NCI-H510A treated with DMSO at 0.1 percent for 48 hours (cell line): ENCODE data around the gene C1QTNF5.

Source experiments
- DNase-seq: peaks from one replicate; lab custom pipeline; 2025; lab: John Stamatoyannopoulos, UW

The C1QTNF5 gene

DNA sequence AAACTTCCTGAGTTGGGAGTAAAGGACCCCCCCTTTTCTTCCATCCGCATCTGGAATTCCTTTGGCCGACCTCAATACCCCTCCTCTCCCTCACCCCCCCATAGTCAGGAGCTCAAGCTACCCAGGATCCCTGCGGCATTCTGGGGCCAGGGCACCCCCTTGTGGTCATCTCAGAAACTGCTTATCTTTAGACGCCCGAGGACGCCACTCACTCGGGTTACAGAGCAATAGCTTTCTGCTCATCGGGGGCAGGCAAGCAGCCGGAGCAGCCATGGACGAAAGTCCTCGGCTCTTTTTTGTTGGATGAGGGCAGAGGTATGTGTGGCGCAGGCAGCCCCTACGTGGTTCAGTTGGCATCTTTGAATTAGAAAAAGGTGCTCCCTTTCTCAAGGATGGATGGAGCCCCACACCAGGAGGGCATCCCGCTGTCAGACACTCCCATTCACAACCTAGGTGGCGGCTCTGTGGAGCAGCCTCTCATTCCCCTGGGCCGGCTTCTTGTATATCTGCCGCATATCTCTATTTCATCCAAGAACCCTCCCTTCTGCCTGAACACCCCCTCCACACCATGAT is 2.3 kb downstream of the C1QTNF5 start:
- DNase-seq = peak; percentile 64

DNA sequence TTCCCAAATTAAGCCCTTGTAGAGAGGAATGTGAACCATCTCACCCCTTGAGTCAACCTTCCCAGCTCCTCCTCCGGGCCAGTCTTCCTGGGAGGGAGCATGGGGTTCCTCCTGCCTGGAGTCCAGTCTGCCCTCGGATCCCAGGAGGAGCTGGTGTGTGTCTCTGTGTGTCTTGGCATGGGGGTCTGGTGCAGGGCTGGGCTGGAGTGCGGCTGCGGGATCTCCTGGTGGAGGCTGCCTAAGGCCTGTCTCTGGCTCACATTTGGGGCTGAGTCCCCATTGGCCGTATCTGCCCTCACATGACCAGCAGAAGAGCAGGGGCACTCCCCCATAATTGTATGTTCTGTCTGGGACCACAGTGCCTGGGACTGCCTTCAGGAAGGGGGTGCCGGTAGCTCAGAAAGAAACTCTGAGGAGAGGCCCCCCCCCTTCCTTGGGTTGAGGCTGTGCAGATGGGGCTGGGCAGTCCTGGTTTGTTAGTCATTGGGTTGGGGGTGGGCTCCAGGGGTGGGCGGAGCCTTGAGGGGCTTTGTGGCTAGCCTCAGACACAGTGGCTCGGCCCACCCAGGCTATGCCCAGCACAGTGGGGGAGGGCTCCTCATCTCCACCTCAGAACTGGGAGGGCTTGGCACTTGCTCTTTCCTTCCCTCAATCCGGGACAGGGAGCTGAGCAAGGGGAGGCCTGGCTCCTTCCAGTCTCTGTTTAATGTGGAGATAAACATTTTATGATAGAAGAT is 2.9 kb downstream of the C1QTNF5 start:
- DNase-seq = no peak

DNA sequence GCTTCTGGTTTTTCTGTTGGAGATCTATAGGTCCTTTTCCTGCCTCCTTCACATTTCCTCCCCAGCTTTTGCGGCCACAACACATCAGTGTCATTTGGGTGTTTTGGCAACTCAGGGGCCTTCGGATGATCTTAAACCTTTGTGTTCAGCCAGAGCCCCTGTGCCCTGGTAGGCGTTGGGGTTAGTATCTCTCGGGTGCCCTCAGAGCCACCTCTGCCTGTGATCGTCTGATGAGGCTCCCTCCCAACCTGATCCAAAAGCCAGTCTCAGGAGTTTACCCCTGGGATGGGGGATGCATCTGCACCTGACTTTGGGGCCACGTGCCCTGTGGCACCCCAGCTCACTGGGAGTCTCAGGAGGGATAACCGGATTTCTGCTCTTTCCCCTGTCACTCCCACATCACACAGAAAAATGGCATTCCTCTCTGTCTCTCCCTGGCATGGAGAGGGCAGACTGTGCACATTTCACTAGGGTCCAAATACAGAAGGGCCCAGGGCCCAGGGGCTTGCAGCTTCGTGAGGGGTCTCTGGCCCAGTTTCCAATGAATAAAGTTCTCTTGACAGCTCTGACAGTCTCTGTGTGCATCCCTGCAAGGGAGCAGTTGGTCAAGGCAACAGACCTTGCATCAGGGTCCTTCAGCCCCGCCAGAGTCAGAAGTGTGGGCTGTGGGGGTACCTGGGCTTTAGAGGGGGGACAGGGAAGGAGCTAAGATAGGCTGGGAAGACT is 3.8 kb downstream of the C1QTNF5 start:
- DNase-seq = no peak

DNA sequence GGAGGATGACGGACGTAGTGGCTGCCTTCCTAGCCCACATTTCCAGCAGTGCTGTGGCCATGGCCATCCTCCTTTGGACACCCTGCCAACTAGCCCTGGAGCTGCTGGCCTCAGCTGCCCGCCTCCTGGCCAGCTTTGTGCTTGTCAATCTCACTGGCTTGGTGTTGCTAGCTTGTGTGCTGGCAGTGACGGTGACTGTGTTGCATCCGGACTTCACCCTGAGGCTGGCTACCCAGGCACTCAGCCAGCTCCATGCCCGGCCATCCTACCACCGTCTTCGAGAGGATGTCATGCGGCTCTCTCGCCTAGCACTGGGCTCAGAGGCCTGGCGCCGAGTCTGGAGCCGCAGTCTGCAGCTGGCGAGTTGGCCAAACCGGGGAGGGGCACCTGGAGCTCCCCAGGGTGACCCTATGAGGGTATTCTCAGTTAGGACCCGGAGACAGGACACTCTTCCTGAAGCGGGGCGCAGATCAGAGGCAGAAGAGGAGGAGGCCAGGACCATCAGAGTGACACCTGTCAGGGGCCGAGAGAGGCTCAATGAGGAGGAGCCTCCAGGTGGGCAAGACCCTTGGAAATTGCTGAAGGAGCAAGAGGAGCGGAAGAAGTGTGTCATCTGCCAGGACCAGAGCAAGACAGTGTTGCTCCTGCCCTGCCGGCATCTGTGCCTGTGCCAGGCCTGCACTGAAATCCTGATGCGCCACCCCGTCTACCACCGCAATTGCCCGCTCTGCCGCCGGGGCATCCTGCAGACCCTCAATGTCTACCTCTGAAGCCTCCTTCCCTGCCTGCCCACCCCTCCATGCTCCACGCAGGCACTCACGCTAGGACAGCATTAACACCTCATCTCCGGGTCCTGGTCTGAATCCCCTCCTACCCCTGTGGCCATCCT is 4.8 kb downstream of the C1QTNF5 start:
- no peak for DNase-seq

DNA sequence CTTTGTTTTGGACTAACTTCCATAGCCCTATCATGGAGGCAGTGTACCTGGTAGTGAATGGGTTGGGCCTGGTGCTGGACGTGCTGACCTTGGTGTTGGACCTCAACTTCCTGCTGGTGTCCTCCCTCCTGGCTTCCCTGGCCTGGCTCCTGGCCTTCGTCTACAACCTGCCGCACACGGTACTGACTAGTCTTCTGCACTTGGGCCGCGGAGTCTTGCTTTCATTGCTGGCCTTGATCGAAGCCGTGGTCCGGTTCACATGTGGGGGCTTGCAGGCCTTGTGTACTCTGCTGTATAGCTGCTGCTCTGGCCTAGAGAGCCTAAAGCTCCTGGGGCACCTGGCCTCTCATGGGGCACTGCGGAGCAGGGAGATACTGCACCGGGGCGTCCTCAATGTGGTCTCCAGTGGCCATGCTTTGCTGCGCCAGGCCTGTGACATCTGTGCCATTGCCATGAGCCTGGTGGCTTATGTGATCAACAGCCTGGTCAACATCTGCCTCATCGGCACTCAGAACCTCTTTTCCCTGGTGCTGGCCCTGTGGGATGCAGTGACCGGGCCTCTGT is 5.5 kb downstream of the C1QTNF5 start:
- DNase-seq = no peak

DNA sequence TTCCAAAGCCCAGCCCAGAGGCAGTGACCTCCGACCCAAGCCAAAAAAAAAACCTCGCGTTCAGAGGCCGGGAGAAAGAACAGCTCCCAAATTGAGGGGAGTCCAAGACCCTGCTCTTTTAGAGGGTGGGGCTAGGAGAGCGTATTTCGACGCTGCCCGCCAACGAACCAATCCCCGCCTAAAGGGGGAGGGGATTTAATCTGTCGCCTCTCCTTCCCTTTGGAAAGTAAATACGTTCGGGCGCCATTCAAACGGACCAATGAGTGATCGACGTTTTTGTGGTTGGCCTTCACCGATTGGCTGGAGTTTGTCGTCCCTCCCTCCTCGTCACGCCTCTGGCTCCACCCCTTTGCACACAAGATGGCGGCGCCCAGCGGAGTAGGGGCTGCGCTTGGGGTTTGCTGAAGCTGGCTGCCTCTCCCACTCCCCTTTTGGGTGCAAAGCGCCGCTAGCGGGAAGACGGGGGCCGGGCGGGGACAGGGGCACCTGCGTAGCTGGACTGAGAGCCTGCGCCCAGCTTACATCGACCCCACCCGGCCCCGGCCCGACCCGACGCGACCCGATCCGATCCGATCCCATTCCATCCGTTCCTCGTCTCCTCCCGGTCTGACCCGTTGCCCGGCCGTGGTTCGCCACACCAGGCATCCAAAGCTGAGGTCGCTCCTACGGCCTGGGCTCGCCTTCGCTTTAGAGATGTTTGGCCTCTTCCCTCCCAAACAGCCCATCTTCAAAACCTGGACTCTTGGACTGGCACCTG is 6.3 kb downstream of the C1QTNF5 start, which contains the start of gene RNF26:
TSS of gene RNF26 (plus strand) at position 354 of the 757 bp plus-strand sequence. CDS start 596 bp downstream, outside the sequence.
- peak; percentile 96 for DNase-seq

DNA sequence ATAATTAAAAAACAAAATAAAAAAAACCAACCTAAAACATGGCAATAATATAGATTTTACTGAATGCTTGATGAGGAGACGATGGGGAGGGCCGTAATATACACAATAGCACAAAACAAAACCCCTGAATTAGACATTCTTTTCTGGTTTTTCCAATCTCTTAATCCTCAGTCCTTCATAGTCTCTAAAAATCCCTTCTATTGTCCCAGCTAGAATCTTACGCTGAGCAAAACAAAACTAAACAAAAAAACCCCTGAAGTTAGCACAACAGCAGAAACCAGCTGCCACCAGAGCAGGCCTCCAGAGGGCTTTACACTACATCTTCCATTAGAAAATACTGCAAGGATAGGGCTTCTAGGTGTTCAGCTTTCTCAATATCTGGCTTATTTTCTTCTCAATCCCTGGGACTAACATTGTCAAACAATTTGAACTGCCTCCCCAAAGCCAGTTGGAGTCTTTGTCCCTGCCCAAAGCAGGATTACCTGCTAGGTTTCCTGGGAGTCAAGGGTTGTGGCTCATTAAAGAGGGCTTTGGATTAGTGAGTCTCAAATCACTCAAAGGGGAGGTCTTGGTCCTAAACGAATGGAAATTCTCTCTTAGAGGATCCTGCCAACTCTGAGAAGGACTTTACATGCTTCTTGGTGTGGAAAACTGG is 8.4 kb downstream of the C1QTNF5 start:
- DNase-seq = no peak

DNA sequence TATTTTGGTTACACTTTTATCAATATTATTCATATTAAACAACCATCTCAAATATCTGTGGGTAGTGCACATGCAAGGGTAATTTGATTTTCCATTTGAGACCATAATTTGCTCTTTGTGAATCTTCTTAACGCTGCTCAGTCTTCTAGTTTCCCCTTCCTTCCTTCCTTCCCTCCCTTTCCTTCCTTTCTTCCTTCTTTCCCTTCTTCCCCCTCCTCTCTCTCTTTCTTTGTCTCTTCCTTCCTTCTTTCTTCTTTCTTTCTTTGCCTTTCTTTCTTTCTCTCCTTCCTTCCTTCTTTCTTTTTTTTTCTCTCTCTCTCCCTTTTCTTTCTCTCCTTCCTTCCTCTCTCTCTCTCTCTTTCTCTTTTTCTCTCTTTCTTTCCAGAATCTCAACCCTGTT is 10.4 kb downstream of the C1QTNF5 start:
- DNase-seq = no peak

DNA sequence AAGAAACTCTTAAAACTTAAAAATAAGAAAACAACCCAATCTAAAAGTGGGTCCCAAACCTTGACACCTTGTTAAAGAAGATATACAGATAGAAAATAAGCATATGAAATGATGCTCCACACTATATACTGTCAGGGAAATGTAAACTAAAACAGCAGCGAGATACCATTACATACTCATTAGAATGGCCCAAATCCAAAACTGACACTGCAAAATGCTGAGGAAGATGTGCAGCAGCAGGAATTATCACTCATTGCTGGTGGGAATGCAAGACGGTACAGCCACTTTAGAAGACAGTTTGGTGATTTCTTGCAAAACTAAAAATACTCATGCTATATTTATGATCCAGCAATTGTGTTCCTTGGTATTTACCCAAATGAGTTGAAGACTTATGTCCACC is 11.4 kb downstream of the C1QTNF5 start:
- no peak for DNase-seq

DNA sequence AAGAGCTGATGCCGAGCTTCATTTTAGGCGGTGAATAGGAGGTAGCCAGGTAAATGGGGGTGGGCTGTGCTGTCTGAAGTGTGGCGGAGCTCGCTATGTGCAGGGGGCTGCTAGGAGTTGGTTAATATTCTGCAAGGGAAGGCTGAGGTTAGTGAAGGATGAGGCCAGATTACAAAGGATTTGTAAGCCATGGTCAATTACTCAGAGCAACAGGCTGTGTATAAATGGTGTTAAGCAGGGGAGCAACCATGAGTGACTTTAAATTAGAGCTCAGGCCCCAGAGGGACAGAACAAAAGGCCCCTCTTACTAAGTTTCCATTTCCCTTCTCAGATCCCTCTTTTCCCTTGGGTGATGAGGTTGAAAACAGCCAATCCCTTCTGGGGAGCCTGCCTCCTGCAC is 16.5 kb downstream of the C1QTNF5 start:
- DNase-seq = no peak

DNA sequence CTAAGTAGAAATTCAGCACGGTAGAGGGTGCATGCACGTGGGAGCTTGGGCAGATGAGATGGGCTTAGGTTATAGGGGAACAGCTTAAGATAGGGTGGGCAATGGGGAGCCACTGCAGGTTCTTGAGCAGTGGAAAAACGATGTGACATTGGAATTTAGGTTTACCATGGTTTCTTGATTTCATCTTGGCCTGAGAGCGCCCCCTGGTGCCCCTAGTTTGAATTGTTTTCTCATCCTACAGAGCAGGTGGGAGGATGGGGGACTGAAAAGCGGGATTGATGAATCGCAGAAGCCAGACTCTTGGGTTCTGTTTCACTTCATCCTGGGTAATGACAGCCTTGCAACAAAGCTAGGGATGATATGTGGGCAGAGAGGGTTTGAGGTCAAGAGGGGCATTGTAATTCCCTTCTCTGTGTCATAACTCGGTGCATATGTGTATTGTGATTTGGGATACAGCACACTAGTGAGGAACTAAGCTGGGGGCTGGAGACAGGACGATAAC is 17.1 kb downstream of the C1QTNF5 start:
- peak; percentile 62 for DNase-seq

DNA sequence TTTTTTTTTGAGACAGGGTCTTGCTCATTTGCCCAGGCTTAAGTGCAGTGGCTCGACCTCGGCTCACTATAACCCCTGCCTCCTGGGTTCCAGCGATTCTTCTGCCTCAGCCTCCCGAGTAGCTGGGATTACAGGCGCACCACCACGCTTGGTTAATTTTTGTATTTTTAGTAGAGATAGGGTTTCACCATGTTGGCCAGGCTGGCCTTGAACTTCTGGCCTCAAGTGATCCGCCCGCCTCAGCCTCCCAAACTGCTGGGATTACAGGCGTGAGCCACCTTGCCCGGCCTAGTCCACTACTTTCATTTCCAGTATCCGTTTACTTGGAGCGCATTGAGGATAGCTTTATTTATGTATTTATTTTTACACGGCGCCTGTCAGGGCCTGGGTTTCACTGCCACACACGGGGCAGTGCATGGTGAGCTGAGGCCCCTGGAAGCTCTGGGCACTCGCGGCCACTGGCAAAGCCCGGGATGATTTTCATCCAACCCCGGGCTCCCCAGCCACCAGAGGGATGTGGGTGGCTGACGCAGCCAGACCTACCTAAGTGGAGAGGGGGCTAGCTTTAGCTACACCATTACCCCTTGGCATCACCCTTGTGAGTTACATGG is 17.7 kb downstream of the C1QTNF5 start:
- DNase-seq = no peak

DNA sequence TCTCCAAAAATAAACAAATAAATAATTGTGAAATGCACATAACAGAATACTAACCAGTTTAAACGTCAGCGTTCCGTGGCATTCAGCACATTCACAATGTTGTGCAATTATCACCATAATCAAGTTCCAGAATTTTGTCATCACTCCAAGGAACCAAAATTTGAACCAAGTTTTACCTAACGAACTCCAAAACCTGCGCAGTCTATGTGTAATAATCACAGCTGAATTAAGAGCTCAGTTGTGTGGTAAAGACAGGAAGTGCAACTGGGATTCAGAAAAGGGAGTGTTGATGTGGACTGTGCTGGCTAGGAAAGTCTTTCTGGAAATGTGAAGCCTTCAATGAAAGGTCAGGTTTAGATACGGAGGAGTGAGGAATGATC is 18.3 kb downstream of the C1QTNF5 start:
- no peak for DNase-seq

DNA sequence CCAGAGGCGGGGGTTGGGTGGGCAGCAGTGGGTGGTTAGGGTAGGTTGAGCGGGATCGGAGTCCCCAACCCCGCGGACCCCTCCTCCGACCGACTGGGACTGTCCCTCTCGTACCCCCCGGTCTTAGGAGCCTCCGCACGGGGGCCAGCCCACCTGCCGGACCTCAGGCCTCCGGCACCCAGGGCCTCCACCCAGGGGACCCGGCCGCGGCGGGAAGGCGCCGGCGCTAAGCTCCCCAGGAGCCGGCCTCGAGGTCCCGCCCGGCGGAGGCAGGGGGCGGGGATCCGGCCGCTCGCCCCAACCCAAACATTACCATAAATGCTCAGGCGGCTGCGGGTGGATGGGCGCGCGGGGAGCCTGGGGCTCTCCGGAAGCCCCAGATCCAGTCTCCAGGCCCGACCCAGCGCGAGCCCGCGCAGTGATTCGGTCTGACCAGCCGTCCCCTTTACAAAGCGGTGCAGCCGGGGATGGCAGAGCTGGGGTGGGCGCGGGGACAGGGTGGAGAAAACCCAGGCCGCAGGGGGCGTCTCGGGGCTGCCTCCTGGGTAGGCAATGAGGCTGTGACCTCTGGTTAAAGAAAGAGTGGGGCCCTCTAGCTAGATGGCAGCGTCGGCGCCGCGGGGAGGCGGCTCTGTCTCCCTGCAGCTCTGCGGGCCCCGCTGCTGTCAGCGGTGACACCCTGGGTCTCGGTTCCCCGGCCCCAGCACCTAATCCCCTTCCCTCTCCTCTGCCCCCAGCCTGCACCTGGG is 19.7 kb downstream of the C1QTNF5 start:
- no peak for DNase-seq

DNA sequence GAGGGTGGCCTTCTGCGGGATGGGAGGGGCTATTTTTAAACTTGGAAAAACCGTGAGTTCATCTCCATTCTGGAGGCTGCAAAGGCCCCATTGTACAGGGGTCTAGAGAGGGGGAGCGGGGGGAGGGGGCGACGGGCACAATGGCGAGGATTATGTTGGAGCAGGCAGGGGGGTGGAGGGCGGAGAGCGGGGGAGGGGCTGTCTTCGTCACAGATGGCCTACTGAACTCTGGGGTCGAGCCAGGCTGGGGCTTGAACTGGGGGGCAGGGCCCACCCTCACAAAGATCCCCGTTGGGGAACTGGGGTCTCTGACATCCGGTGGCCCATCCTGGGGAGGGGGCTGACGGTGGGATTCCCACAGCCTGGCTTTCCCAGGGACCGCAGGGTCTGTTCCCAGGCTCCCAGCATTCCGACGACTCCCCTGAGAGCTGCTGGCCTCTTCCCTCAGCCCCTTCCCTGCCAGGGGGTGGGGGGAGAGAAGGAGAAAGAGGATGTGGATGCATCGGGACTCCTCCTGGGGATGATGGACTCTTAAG is 20.4 kb downstream of the C1QTNF5 start:
- DNase-seq = no peak

DNA sequence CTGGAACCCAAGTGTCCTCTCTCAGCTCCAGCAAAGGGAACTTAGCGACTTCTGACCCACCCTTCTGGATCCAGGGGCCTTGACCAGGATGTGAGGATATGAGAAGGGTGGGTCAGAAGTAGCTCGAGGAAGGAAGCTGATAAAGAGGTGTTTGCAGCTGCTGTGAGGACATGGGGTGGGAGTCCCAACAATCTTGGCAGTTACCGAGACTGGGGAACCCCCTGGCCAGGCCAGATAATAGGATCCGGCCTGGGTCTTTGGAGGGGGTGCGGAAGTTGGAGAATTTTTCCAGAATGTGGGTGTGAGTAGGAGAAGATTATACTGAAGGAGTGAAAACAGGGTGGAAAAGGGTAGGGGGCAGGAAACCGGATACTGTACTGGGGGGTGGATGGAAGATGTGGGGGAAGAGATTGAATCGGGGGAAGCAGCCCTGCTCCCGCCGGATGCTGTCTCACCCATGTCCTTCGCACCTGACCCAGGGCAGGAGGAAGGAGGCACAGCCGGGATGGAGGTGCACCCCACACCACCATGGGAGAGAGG is 20.9 kb downstream of the C1QTNF5 start:
- no peak for DNase-seq

DNA sequence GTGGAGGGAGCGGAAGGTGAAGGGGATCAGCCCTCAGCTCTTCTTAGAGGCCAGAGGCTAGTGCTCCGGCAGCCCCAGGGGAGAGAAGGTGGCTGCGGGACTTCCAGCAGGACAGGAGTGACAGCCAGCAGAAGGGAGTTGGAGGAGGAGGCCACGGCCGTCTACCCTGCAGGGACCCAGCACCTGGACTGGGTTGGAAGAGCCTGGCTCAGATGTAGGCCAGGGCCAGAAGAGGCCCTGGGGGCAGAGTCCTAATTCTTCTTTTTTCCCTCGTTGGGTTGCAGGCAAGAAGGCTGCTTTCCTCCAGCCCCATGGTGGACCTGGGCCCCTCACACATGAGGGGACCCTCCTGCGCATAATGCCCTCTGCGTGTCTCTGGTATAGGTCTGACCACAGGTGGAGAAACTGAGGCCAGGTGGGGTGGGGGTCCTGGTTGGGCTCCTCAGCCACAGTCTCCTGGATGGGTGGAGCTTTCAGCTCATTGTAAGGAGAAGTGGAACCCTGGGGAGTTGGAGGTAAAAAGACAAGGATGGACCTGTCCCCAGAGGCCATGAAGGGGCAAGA is 21.5 kb downstream of the C1QTNF5 start:
- no peak for DNase-seq
